ENCODE data around the gene ACSS1.

ACSS1 gene

DNA sequence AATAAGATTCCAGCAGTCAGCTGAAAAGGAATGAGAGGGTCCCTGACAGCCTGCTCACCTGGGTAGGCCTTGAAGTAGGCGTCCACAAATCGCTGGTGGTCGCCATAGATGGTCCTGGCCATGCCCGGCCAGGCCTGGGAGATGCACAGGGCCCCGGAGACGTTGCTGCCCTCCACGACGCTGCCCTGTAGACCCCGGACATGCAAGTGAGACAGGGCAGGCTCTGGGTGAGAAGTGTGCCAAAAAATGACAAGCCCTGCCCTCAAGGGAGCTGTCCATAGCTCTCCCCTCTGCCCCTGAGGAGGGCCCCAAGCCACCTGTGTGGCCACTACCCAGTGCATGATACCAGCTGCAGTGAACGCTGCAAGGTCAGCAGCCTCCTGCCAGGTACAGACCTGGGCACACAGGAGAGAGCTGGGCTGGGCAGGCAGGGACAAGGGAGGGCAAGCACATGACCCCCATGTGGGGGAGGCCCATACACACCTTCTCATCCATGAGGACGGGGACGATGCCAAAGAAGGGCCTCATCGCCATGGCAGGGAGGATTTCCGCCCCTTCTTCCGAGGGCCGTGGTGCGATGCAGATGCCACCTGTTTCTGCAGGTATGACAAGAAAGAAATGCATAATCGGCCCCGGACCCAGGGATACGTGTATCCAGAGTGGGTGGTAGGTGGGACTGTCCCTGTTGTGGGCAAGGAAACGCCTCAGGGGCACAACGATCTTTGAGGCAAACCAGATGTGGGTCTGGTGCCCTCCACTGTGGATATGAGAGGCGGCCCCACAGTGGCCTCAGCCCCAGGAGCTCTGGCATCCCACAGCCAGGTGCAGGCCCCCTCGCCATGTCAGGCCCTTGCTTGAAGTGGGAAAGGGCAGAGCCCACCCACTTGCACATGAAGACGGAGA, 44.2 kb downstream of the ACSS1 start:
- TF ChIP-seq, protein P1, sequence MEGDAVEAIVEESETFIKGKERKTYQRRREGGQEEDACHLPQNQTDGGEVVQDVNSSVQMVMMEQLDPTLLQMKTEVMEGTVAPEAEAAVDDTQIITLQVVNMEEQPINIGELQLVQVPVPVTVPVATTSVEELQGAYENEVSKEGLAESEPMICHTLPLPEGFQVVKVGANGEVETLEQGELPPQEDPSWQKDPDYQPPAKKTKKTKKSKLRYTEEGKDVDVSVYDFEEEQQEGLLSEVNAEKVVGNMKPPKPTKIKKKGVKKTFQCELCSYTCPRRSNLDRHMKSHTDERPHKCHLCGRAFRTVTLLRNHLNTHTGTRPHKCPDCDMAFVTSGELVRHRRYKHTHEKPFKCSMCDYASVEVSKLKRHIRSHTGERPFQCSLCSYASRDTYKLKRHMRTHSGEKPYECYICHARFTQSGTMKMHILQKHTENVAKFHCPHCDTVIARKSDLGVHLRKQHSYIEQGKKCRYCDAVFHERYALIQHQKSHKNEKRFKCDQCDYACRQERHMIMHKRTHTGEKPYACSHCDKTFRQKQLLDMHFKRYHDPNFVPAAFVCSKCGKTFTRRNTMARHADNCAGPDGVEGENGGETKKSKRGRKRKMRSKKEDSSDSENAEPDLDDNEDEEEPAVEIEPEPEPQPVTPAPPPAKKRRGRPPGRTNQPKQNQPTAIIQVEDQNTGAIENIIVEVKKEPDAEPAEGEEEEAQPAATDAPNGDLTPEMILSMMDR (IDR thresholded peaks at IDR 0.05): no peak
- TF ChIP-seq ZFX (IDR thresholded peaks at IDR 0.05; ENCODE audit: borderline replicate concordance): no peak
- H3K27ac ChIP-seq: no peak overlapping the region

DNA sequence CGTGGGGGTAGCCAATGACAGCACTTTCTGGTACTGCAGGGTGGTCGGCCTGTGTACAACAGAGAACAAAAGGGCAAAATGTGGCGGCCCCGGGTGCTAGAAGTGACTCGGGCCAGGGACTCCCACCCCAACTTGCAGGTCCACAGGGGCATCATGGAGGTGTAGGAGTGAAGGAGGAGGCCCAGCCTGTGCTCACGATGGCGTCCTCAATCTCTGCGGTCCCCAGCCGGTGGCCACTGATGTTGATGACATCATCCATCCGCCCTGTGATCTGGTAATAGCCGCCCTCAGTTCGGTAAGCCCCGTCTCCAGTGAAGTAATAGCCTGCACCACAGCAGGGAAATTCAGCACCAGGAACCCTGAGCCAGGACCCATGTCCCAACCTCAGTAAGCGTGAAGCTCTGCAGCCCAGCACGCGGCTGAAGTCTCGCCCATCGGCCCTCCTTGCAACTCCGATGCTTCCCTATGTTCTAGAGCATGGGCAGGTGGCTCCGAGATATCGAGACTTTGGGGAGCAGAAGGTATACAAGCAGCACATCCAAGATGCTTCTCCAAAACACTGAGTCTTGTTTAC, 45.2 kb downstream of the ACSS1 start:
- no peak overlapping the region for H3K27ac ChIP-seq
- TF ChIP-seq, protein P1 (IDR thresholded peaks at IDR 0.05): no peak
- no peak for TF ChIP-seq ZFX (IDR thresholded peaks at IDR 0.05; ENCODE audit: borderline replicate concordance)

DNA sequence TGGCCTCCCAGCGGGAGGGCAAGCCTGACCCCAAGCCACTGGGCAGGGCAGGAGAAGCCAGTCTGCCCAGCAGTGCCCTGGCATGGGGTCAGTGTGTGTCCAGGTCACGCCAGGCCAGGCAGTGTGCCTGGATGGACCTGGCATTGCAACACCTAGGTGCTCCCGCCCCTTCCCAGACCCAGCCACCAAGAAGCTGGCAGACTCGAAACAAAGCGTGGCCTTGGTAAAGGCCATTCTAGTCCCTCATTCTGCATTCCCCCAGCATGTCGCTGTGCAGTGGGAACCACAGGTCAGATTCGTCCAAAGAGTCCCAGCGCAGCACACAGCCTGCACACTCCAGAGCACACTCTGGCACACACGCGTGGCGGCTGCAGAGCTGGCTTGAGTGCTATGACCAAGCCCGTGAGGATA, 46.1 kb downstream of the ACSS1 start:
- H3K27ac ChIP-seq: no peak overlapping the region
- no peak for TF ChIP-seq ZFX (IDR thresholded peaks at IDR 0.05; ENCODE audit: borderline replicate concordance)
- TF ChIP-seq, protein P1 (IDR thresholded peaks at IDR 0.05): no peak

DNA sequence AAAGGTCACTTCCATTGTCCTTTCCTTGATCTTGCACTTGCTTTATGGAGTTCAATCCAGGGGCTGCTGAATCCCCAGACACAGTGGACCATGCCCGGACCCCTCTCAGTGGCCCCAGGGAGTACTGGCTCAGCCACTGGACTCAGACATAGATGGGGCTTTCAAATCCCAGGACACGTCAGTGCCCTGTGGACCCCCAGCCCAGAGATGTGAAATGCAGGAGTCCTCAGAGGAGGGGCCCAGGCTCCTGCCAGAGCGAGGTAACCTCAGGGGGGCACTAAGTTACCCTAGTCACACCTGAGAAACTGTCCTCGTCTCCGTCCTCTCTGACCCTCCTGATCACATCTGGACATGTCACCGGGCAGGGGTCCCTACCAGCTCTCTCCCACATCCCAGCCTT, 46.7 kb downstream of the ACSS1 start:
- H3K27ac ChIP-seq: no peak overlapping the region
- no peak for TF ChIP-seq ZFX (IDR thresholded peaks at IDR 0.05; ENCODE audit: borderline replicate concordance)

DNA sequence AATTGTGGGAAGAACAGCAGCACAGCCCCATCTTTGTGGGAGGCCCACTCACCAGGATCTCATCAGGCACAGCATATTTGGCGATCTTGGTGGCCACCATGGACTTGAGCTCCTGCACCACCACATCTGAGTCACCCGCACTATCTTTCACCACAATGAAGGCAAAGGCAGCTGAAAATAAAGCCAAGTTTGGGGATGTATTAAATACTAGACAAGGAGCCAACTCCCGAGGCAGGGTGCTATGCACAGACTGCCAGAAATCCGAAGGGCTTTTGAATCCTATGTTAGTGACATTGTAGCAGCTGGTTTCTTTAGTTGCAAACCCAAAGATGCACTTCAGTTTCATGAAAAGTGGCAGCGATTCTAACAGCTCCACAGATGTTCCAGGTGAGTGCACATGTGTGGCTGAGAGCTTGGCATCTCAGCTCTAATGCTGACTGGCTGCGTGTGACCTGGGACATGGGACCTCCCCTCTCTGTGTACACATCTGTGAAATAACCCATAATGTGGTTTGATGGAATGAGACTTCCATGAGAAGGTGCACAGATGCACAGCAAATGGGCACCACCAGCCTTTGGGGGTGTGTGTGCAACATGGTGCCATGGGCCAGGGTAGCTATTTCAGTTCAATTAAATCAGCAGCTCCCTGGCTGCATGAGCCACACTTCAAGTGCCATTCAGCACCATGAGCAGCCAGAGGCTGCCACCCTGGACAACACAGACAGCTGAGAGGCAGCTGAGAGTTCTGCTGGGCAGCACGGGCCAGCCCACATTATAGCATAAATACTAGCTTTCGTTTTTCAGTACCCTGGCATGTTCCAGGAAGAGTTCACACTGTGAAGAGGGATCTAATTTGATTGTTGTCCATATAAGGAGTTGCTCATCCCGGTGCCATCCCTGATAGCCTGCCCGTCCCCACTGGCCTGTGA, 48.5 kb downstream of the ACSS1 start:
- TF ChIP-seq, protein P1 (IDR thresholded peaks at IDR 0.05): no peak
- no peak for TF ChIP-seq ZFX (IDR thresholded peaks at IDR 0.05; ENCODE audit: borderline replicate concordance)
- no peak overlapping the region for H3K27ac ChIP-seq

DNA sequence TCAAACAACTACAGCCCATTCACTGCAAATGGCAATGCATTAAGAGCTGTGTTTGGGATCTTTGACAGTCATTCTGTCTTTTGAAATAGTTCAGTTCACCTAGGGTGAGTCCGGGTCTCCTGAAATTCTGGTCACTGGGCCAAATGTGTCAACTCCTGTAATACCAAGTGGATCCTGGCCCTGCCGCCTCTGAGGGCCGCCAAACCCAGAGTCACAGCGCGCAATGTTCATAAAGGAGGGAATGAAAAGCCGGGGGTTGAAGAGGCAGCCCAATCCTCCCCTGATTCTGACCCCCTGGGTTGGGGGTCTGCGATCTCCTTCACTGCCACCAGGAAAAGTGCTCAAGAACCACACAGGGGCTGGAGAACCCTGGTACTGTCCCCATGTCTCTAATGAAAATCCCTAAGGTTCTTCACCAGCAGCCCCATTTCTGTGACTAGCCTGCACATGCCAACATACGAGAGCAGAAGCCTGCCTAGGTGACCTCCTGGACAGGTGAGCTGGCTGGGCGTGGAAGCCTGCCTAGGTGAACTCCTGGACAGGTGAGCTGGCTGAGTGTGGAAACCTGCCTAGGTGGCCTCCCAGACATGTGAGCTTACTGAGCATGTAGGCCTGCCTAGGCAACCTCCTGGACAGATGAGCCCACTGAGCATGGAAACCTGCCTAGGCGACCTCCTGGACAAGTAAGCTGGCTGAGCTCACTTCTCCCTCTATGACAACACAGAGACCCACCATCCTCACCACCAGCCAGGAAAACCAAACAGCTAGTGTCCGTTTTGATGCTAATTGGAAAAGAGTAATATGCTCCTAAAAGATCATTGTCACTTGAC, 49.3 kb downstream of the ACSS1 start:
- no peak overlapping the region for H3K27ac ChIP-seq
- TF ChIP-seq, protein P1 (IDR thresholded peaks at IDR 0.05): no peak
- no peak for TF ChIP-seq ZFX (IDR thresholded peaks at IDR 0.05; ENCODE audit: borderline replicate concordance)
